ENCODE measurements around the gene PEX11B.
A peak's percentile ranks its signal among the peaks of the same experiment; 100 is the strongest.

The PEX11B gene

GRCh38 chr1:145959333-145959732 is 40.8 kb upstream of the PEX11B start:
- Histone ChIP-seq H3K27me3 (ENCODE audit: control insufficient read depth, insufficient read depth, low read length) (peaks cover 34% of the 10 kb centered on the region), H3K4me1 (ENCODE audit: control insufficient read depth, insufficient read depth, low read length) (peaks cover 46% of the 10 kb centered on the region), H3K9ac (ENCODE audit: low read length) (no peak overlapping the region), H3K4me3 (ENCODE audit: low read length) (no peak overlapping the region), H3K36me3 (ENCODE audit: control insufficient read depth, insufficient read depth, low read length) (no peaks in the 10 kb centered on the region), H3K9me3 (ENCODE audit: control insufficient read depth, low read length) (no peaks in the 10 kb centered on the region)

- no peak overlapping the region for H3K4me3 ChIP-seq (ENCODE audit: low read length)
- no peak overlapping the region for H3K9ac ChIP-seq (ENCODE audit: low read length)
- H3K27me3 ChIP-seq (ENCODE audit: control insufficient read depth, insufficient read depth, low read length): peaks cover 34% of the 10 kb centered on the region
These were observed 40.2 kb upstream of the PEX11B start for GRCh38 chr1:145958734-145959133.

GRCh38 chr1:145957443-145958319 is 39.2 kb upstream of the PEX11B start, which contains the start of gene LIX1L:
Gene LIX1L (minus strand): TSS chr1:145958017. CDS start chr1:145957927, 90 bp downstream.
- Histone ChIP-seq H3K4me3 (ENCODE audit: low read length) (peak within 1 kb of the TSS; percentile 7), H3K9ac (ENCODE audit: low read length) (peak within 1 kb of the TSS; percentile 11), H3K27me3 (ENCODE audit: control insufficient read depth, insufficient read depth, low read length) (peaks cover 34% of the 10 kb centered on the region), H3K9me3 (ENCODE audit: control insufficient read depth, low read length) (no peaks in the 10 kb centered on the region), H3K36me3 (ENCODE audit: control insufficient read depth, insufficient read depth, low read length) (no peaks in the 10 kb centered on the region), H3K4me1 (ENCODE audit: control insufficient read depth, insufficient read depth, low read length) (peaks cover 32% of the 10 kb centered on the region)

More at GRCh38 chr1:145958734-145959133, 40.2 kb upstream of the PEX11B start:
- H3K9me3 ChIP-seq (ENCODE audit: control insufficient read depth, low read length): no peaks in the 10 kb centered on the region
- H3K36me3 ChIP-seq (ENCODE audit: control insufficient read depth, insufficient read depth, low read length): no peaks in the 10 kb centered on the region
- peaks cover 43% of the 10 kb centered on the region for H3K4me1 ChIP-seq (ENCODE audit: control insufficient read depth, insufficient read depth, low read length)

GRCh38 chr1:145956781-145957442 is 38.4 kb upstream of the PEX11B start:
- Histone ChIP-seq H3K4me1 (ENCODE audit: control insufficient read depth, insufficient read depth, low read length) (peaks cover 27% of the 10 kb centered on the region), H3K4me3 (ENCODE audit: low read length) (peak overlapping the region; percentile 7), H3K27me3 (ENCODE audit: control insufficient read depth, insufficient read depth, low read length) (peaks cover 30% of the 10 kb centered on the region), H3K9ac (ENCODE audit: low read length) (peak overlapping the region; percentile 11), H3K9me3 (ENCODE audit: control insufficient read depth, low read length) (no peaks in the 10 kb centered on the region), H3K36me3 (ENCODE audit: control insufficient read depth, insufficient read depth, low read length) (no peaks in the 10 kb centered on the region)

- peaks cover 24% of the 10 kb centered on the region for H3K27me3 ChIP-seq (ENCODE audit: control insufficient read depth, insufficient read depth, low read length)
- no peaks in the 10 kb centered on the region for H3K9me3 ChIP-seq (ENCODE audit: control insufficient read depth, low read length)
- peaks cover 22% of the 10 kb centered on the region for H3K4me1 ChIP-seq (ENCODE audit: control insufficient read depth, insufficient read depth, low read length)
- peak overlapping the region; percentile 11 for H3K9ac ChIP-seq (ENCODE audit: low read length)
- no peak overlapping the region for H3K4me3 ChIP-seq (ENCODE audit: low read length)
- no peaks in the 10 kb centered on the region for H3K36me3 ChIP-seq (ENCODE audit: control insufficient read depth, insufficient read depth, low read length)
These were observed 37.8 kb upstream of the PEX11B start for GRCh38 chr1:145956361-145956760.

GRCh38 chr1:145955436-145955835 is 36.9 kb upstream of the PEX11B start:
- Histone ChIP-seq H3K36me3 (ENCODE audit: control insufficient read depth, insufficient read depth, low read length) (no peaks in the 10 kb centered on the region), H3K27me3 (ENCODE audit: control insufficient read depth, insufficient read depth, low read length) (peaks cover 15% of the 10 kb centered on the region), H3K9ac (ENCODE audit: low read length) (no peak overlapping the region), H3K9me3 (ENCODE audit: control insufficient read depth, low read length) (no peaks in the 10 kb centered on the region), H3K4me3 (ENCODE audit: low read length) (no peak overlapping the region), H3K4me1 (ENCODE audit: control insufficient read depth, insufficient read depth, low read length) (peaks cover 13% of the 10 kb centered on the region)

GRCh38 chr1:145953861-145954260 is 35.3 kb upstream of the PEX11B start:
- no peak overlapping the region for H3K4me3 ChIP-seq (ENCODE audit: low read length)
- H3K27me3 ChIP-seq (ENCODE audit: control insufficient read depth, insufficient read depth, low read length): no peaks in the 10 kb centered on the region
- no peak overlapping the region for H3K9ac ChIP-seq (ENCODE audit: low read length)
- peaks cover 13% of the 10 kb centered on the region for H3K4me1 ChIP-seq (ENCODE audit: control insufficient read depth, insufficient read depth, low read length)
- H3K9me3 ChIP-seq (ENCODE audit: control insufficient read depth, low read length): no peaks in the 10 kb centered on the region
- no peaks in the 10 kb centered on the region for H3K36me3 ChIP-seq (ENCODE audit: control insufficient read depth, insufficient read depth, low read length)

GRCh38 chr1:145952903-145953302 is 34.4 kb upstream of the PEX11B start:
- Histone ChIP-seq H3K4me3 (ENCODE audit: low read length) (no peak overlapping the region), H3K4me1 (ENCODE audit: control insufficient read depth, insufficient read depth, low read length) (peaks cover 13% of the 10 kb centered on the region), H3K27me3 (ENCODE audit: control insufficient read depth, insufficient read depth, low read length) (no peaks in the 10 kb centered on the region), H3K9ac (ENCODE audit: low read length) (no peak overlapping the region), H3K9me3 (ENCODE audit: control insufficient read depth, low read length) (no peaks in the 10 kb centered on the region), H3K36me3 (ENCODE audit: control insufficient read depth, insufficient read depth, low read length) (no peaks in the 10 kb centered on the region)

- no peaks in the 10 kb centered on the region for H3K9me3 ChIP-seq (ENCODE audit: control insufficient read depth, low read length)
- no peak overlapping the region for H3K9ac ChIP-seq (ENCODE audit: low read length)
- H3K4me1 ChIP-seq (ENCODE audit: control insufficient read depth, insufficient read depth, low read length): peaks cover 13% of the 10 kb centered on the region
- H3K27me3 ChIP-seq (ENCODE audit: control insufficient read depth, insufficient read depth, low read length): no peaks in the 10 kb centered on the region
- H3K36me3 ChIP-seq (ENCODE audit: control insufficient read depth, insufficient read depth, low read length): no peaks in the 10 kb centered on the region
- H3K4me3 ChIP-seq (ENCODE audit: low read length): no peak overlapping the region
These were observed 33.0 kb upstream of the PEX11B start for GRCh38 chr1:145951526-145951925.

GRCh38 chr1:145949219-145949618 is 30.7 kb upstream of the PEX11B start:
- Histone ChIP-seq H3K4me3 (ENCODE audit: low read length) (no peak overlapping the region), H3K27me3 (ENCODE audit: control insufficient read depth, insufficient read depth, low read length) (no peaks in the 10 kb centered on the region), H3K4me1 (ENCODE audit: control insufficient read depth, insufficient read depth, low read length) (no peaks in the 10 kb centered on the region), H3K9ac (ENCODE audit: low read length) (no peak overlapping the region), H3K36me3 (ENCODE audit: control insufficient read depth, insufficient read depth, low read length) (no peaks in the 10 kb centered on the region), H3K9me3 (ENCODE audit: control insufficient read depth, low read length) (no peaks in the 10 kb centered on the region)

- Histone ChIP-seq H3K4me1 (ENCODE audit: control insufficient read depth, insufficient read depth, low read length) (no peaks in the 10 kb centered on the region), H3K4me3 (ENCODE audit: low read length) (no peak overlapping the region), H3K27me3 (ENCODE audit: control insufficient read depth, insufficient read depth, low read length) (no peaks in the 10 kb centered on the region), H3K9me3 (ENCODE audit: control insufficient read depth, low read length) (no peaks in the 10 kb centered on the region), H3K36me3 (ENCODE audit: control insufficient read depth, insufficient read depth, low read length) (no peaks in the 10 kb centered on the region), H3K9ac (ENCODE audit: low read length) (no peak overlapping the region)
These were observed 29.0 kb upstream of the PEX11B start for GRCh38 chr1:145947551-145947950.

- no peak overlapping the region for H3K4me3 ChIP-seq (ENCODE audit: low read length)
- H3K36me3 ChIP-seq (ENCODE audit: control insufficient read depth, insufficient read depth, low read length): no peaks in the 10 kb centered on the region
- H3K9ac ChIP-seq (ENCODE audit: low read length): no peak overlapping the region
- H3K4me1 ChIP-seq (ENCODE audit: control insufficient read depth, insufficient read depth, low read length): no peaks in the 10 kb centered on the region
- no peaks in the 10 kb centered on the region for H3K9me3 ChIP-seq (ENCODE audit: control insufficient read depth, low read length)
- no peaks in the 10 kb centered on the region for H3K27me3 ChIP-seq (ENCODE audit: control insufficient read depth, insufficient read depth, low read length)
These were observed 28.0 kb upstream of the PEX11B start for GRCh38 chr1:145946477-145946986.
